T-helper 2 cell treated with Interferon-gamma antibody and Interleukin-4, amounts not matched to agents 5 μg/mL and 100 μg/mL, for 36 hours (primary cell): ENCODE measurements around the gene CEP170.
A peak's percentile ranks its signal among the peaks of the same experiment; 100 is the strongest.
"Not testable (repeated sequence)": the region's sequence is repeated elsewhere in the genome, so short reads cannot be mapped to it uniquely, and the experiment has no call there.

Source experiments
- DNase-seq: peaks from one replicate; pipeline ENCODE4 v3.0.0; 2021; ENCODE audit warnings: low spot score
- H3K27ac Mint-ChIP-seq: one replicate; pipeline ENCODE4 v1.8.0; 2021; ENCODE audit warnings: mild to moderate bottlenecking, mixed read lengths
- H3K27me3 Mint-ChIP-seq: one replicate; pipeline ENCODE4 v1.8.0; 2021; ENCODE audit warnings: low read depth, mixed read lengths
- H3K36me3 Mint-ChIP-seq: one replicate; pipeline ENCODE4 v1.8.0; 2021; ENCODE audit warnings: low read depth, mixed read lengths
- H3K4me1 Mint-ChIP-seq: one replicate; pipeline ENCODE4 v1.8.0; 2021; ENCODE audit warnings: low read depth, mixed read lengths
- H3K4me3 Mint-ChIP-seq: one replicate; pipeline ENCODE4 v1.8.0; 2022; ENCODE audit warnings: mild to moderate bottlenecking, moderate library complexity, mixed read lengths
- H3K9me3 Mint-ChIP-seq: one replicate; pipeline ENCODE4 v1.8.0; 2021; ENCODE audit warnings: mixed read lengths

CEP170 gene

DNA sequence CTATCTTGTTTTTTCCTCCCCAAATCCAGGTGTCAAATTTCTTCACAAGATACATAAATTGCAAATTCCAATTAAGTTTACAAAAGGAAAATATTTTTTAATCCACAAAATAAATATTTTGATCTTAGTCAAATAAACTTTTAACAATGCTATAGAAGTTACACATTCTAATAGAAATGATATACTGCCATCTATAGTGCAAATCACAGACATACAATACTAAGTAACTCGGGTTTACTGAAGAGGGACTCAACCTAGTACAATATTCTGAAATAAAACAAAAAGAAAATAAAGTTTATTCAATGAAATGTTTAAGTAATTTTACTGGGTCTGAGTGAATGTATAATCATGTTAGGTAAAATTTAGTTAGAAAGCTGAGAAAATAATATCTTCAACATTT lies 114.6 kb downstream of the CEP170 start:
- DNase-seq, H3K9me3 Mint-ChIP-seq, H3K4me3 Mint-ChIP-seq, H3K4me1 Mint-ChIP-seq, H3K27ac Mint-ChIP-seq, H3K27me3 Mint-ChIP-seq, H3K36me3 Mint-ChIP-seq: not testable (repeated sequence)

DNA sequence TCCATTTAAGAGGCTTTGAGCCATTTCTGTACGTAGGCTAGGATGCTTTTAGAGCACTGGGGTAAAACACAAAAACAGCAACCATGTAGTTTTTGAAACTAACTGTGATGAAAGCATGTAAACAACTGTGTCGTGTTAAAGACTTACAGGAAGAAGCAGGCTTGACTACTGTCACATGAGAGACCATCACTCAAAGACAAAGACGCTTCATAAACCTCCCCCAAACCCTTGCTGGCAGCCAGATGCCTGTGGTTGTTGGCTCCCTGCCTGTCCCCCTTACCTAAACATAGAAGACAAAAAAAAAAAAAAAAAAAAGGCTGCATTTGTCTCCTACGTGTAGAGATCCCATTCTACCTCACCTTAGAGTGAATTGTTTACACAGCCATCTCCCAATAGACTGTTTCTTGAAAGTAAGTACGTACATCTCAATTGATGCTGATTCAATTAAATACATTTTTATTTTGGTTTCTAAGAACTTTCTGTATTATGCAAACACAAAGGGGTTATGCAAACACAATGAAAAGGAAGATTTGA lies 132.1 kb downstream of the CEP170 start:
- H3K36me3 Mint-ChIP-seq, H3K27me3 Mint-ChIP-seq, H3K9me3 Mint-ChIP-seq, DNase-seq, H3K27ac Mint-ChIP-seq, H3K4me1 Mint-ChIP-seq, H3K4me3 Mint-ChIP-seq: not testable (repeated sequence)

DNA sequence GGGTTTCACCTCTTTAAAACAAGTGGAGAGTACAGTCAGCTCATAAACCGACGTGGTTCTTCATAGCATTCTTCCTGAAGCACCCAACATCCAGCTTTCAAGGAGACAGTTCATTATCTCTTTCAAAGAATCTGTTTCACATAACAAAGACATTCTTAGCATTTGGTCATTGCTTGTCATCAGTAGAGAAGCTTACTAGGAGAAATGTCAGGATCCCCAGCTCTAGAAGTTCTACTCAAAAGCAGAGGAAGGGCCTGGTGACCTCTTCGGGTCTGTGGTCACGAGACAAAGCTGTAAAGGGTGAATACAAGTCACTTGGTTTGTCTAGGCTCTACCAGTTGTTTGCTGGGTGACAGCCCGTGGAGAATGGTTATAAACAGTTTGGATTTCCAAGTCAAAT lies 133.1 kb downstream of the CEP170 start:
- not testable (repeated sequence) for H3K27me3 Mint-ChIP-seq, DNase-seq, H3K27ac Mint-ChIP-seq, H3K9me3 Mint-ChIP-seq, H3K36me3 Mint-ChIP-seq, H3K4me1 Mint-ChIP-seq, H3K4me3 Mint-ChIP-seq

DNA sequence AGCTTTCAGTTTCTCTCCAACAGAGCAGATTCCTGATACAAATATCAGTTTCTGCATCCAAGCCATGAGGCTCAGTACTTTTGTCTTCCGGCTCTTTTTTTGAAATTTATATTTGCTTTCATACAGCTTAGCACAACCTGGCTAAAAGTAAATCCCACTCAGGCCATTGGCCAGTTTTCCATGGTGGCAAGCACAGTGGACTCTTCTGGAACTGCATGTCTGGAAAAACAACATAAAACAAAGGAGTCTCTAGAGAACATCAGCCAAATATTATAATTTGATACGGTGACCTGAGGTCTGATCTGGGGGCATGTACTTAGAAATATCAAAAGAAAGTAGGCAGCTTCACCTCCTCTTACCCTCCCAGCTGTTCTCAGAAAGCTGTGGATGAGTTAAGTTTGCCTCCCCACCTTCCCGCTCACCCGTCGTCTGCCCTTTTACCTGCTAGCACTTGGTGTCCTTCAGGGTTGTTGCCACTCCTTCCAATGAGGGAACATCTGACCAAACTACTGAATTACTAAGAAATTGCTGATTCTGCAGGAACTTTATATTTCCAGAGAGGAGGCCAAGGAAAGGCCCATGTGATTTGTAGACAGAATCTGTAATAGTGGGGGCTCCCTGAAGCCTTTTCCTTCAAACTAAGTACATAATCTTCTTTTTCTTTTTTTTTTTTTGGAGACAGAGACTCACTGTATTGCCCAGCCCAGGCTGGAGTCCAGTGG lies 136.3 kb downstream of the CEP170 start:
- not testable (repeated sequence) for DNase-seq, H3K9me3 Mint-ChIP-seq, H3K27me3 Mint-ChIP-seq

DNA sequence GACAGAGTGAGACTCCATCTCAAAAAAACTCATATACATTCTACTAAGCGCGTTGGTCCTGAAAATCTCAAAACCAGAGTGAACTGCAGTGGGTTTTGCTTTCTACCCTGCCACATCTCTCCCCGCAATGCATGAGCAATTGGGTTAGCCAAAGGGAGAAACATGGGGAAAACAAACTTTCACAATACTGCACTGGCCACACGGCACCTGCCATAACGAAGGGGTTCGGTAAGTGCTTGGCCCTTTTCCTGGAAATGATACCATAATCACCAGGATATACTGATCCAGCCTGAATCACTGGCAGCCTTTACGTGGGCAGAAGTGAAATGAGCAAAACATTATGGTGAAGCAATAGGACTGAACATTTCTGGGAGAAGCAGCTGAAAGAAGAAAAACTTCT lies 138.9 kb downstream of the CEP170 start:
- H3K4me3 Mint-ChIP-seq, DNase-seq, H3K27ac Mint-ChIP-seq: not testable (repeated sequence)

More for the DNA sequence above, 136.3 kb downstream of the CEP170 start:
- not testable (repeated sequence) for H3K4me3 Mint-ChIP-seq, H3K27ac Mint-ChIP-seq, H3K36me3 Mint-ChIP-seq
- peaks cover 10% of the 10 kb centered on the region for H3K4me1 Mint-ChIP-seq

DNA sequence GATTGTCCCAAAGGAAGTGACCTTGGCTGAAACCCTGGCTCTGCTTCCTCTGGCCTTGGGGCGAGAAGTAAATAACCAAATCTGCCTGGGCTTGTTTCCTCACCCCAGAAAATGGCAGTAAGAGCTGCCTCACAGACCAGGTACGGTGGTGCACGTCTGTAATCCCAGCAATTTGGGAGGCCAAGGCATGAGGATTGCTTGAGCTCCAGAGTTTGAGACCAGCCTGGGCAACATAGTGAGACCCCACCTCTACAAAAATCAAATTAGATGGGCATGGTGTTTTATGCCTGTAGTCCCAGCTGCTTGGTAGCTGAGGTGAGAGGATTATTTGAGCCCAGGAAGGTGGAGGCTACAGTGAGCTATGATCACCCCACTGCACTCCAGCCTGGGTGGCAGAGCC lies 140.3 kb downstream of the CEP170 start:
- not testable (repeated sequence) for DNase-seq, H3K27ac Mint-ChIP-seq, H3K27me3 Mint-ChIP-seq, H3K9me3 Mint-ChIP-seq, H3K36me3 Mint-ChIP-seq, H3K4me1 Mint-ChIP-seq, H3K4me3 Mint-ChIP-seq

More for the DNA sequence above, 138.9 kb downstream of the CEP170 start:
- not testable (repeated sequence) for H3K36me3 Mint-ChIP-seq, H3K27me3 Mint-ChIP-seq, H3K4me1 Mint-ChIP-seq, H3K9me3 Mint-ChIP-seq

DNA sequence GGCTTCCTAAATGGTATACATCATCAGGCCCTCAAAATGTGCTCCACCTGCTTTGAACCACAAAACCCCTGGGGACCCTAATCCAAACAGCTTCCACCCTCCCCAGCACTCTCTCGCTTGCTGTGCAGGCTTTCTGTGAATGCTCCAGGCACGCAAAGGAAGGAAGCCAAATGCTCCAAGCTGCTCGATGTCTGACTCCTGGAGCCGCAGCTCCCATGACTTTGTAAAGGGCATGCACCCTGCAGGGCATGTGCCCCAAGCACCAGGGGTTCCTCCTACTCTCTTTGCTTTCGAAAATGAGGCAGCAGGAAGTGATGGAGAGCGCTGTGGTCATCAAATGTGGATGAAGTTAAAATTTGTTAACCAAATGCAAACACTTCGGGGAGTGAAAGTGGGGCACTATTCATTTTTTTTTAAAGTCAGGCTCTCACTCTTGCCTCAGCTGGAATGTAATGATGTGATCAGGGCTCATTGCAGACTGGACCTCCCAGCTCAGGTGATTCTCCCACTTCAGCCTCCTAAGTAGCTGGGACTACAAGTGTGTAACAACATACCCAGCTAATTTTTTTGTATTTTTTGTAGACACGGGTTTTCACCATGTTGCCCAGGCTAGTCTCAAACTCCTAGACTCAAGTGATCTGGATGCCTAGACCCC lies 140.9 kb downstream of the CEP170 start:
- H3K4me3 Mint-ChIP-seq, result peak overlapping the region; percentile 32
- H3K27me3 Mint-ChIP-seq, H3K36me3 Mint-ChIP-seq, H3K9me3 Mint-ChIP-seq, H3K4me1 Mint-ChIP-seq, DNase-seq, H3K27ac Mint-ChIP-seq: not testable (repeated sequence)

DNA sequence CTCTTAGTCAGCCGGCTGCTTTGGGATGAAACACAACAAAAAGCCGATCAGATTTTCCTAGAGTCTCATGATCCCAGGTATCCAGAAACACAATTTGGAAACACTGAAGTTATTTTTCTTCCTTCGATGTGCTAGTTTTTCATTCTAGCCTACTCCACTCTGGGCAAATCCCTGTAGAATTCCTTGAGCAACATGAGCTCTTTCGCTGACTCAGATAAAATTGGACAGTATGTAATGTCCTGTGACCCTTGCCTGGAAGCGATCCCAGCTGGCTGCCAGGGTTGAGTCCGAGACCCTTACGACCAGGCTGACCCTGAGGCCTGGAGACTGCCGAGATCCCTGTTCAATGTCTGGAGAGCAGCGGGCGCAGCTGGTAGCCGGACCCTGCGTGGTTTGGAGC lies 147.9 kb downstream of the CEP170 start:
- DNase-seq, H3K27ac Mint-ChIP-seq, H3K27me3 Mint-ChIP-seq, H3K36me3 Mint-ChIP-seq, H3K4me1 Mint-ChIP-seq, H3K4me3 Mint-ChIP-seq, H3K9me3 Mint-ChIP-seq: not testable (repeated sequence)

DNA sequence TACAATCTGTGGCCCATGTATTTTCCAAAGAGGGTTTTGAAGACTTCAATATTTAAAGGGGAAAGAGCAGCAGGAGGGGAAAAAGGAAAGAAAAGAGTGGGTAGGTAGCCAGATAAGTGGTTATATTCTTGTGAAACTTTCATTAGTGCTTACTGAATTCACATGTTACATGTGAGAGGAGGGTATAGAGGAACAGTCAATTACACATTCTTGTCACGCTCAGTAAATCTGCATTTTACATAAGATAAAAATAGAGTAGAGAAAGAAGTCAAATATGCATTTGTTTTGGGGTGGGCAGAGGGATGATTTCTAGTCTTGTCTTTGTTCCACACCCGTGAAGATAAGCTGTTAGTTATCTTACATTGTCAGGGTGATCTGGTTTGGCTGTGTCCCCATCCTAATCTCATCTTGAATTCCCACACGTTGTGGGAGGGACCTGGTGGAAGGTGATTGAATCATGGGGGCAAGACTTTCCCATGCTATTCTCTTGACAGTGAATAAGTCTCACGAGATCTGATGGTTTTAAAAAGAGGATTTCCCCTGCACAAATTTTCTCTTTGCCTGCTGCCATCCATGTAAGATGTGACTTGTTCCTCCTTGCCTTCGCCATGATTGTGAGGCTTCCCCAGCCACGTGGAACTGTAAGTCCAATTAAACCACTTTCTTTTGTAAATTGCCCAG lies 149.3 kb downstream of the CEP170 start:
- not testable (repeated sequence) for H3K27ac Mint-ChIP-seq, H3K4me1 Mint-ChIP-seq, H3K9me3 Mint-ChIP-seq, DNase-seq, H3K4me3 Mint-ChIP-seq, H3K36me3 Mint-ChIP-seq, H3K27me3 Mint-ChIP-seq

DNA sequence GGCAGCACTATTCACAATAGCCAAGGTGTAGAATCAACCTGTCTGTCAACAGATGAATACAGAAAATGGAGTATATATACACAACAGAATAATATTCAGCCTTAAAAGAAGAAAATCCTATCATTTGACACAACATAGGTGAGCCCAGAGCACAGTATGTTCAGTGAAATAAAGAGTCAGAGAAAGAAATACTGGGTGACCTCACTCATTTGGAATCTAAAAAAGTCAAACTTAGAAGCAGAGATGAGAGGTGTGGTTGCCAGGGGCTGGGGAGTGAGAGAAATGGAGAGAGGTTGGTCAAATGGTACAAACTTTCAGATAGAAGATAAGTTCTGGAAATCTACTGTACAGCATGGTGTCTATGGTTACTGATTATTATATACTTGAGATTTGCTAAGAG lies 150.0 kb downstream of the CEP170 start:
- DNase-seq, H3K27ac Mint-ChIP-seq, H3K36me3 Mint-ChIP-seq: not testable (repeated sequence)

DNA sequence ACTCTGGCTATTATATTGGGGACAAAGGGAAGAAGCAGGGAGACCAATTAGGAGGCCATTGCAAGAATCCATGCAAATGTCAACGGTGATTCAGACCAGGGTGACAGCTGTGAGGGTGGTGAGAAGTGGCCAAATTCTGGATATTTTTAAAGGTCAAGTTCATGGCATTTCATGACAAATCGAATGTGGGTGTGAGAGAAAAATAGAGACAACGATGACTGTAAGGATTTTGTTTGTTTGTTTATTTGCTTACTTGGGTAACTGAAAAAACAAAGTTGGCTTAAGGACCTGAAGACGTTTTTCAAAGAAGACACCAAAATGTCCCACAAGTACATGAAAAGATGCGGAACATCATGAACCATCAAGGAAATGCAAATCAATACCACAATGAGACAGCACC lies 150.6 kb downstream of the CEP170 start:
- H3K27ac Mint-ChIP-seq, H3K9me3 Mint-ChIP-seq, H3K36me3 Mint-ChIP-seq, DNase-seq, H3K27me3 Mint-ChIP-seq, H3K4me1 Mint-ChIP-seq, H3K4me3 Mint-ChIP-seq: not testable (repeated sequence)

More for the DNA sequence above, 150.0 kb downstream of the CEP170 start:
- not testable (repeated sequence) for H3K9me3 Mint-ChIP-seq, H3K4me3 Mint-ChIP-seq, H3K4me1 Mint-ChIP-seq, H3K27me3 Mint-ChIP-seq

DNA sequence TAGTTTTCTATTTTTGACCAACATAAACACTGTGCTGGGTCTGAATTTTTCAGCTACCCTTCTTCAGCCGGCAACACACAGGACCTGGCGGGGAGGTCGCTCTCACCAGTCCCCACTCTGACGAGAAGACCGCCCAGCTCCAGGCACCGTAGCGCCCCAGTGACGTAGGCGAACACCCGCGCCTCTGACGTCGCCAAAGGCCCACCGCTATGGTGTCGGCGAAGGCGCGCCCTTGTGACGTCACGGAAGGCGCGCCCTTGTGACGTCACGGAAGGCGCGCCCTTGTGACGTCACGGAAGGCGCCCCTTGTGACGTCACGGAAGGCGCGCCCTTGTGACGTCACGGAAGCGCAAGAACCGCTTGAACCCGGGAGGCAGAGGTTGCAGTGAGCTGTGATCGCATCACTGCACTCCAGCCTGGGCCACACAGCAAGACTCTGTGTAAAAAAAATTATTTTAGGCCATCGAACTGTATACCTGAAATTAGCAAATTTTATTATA lies 153.5 kb downstream of the CEP170 start:
- DNase-seq, result peak; percentile 75
- not testable (repeated sequence) for H3K4me1 Mint-ChIP-seq, H3K36me3 Mint-ChIP-seq, H3K9me3 Mint-ChIP-seq, H3K27me3 Mint-ChIP-seq
- Mint-ChIP-seq H3K27ac (peak overlapping the region; percentile 92), H3K4me3 (peak overlapping the region; percentile 88)

DNA sequence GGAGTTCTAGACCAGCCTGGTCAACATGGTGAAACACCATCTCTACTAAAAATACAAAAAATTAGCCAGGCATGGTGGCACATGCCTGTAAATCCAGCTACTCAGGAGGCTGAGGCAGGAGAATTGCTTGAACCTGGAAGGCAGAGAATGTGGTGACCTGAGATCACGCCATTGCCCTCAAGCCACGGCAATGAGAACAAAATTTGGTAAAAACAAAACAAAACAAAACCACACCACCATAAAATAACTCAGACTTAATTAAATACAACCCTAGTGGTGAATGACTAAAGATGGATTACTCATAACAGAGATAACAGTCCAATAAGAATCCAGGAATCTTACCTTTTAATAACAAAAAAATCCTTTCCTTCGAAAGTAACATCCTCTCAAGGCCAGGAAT lies 167.7 kb downstream of the CEP170 start:
- H3K9me3 Mint-ChIP-seq, DNase-seq, H3K4me3 Mint-ChIP-seq, H3K36me3 Mint-ChIP-seq, H3K27me3 Mint-ChIP-seq, H3K27ac Mint-ChIP-seq, H3K4me1 Mint-ChIP-seq: not testable (repeated sequence)
